HFF-Myc (cell line): ENCODE data around the gene TOP2B.

ENCODE experiments used
- DNase-seq: peaks from one replicate; pipeline ENCODE4 v3.0.0-alpha.2; 2011; ENCODE audit warnings: low read depth; ENCODE audit errors: extremely low read depth
- H3K4me3 ChIP-seq: replicated peaks from 2 replicates; pipeline ENCODE4 v1.5.1; 2011; ENCODE audit warnings: low read depth, mild to moderate bottlenecking, control low read depth, low read length
- TF ChIP-seq, protein P1 (sequence below): IDR thresholded peaks from 2 replicates; pipeline ENCODE4 v1.5.1; 2012; ENCODE audit warnings: mild to moderate bottlenecking, low read depth, low read length, control low read depth; ENCODE audit errors: missing control alignments

TOP2B gene

DNA sequence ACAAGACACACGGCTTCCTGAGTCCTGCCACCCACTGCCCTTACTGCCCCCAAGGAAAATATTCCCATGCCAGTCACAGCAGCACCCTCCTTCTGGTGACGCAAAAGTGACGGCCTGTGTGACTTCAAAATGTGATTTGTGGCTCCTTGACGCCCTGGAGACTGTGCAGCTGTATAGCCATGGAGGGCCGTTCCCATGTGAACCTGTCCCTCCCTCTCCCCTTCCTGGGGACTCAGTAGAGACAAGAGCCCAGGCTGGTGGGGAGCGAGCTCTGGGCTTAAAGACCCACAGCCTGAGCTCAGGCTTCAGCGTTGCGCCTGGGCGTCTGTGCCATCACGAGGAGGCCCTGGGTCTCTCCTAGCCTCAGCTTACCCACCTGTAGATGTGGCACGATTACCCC is 78.2 kb downstream of the TOP2B start:
- TF ChIP-seq, protein P1, sequence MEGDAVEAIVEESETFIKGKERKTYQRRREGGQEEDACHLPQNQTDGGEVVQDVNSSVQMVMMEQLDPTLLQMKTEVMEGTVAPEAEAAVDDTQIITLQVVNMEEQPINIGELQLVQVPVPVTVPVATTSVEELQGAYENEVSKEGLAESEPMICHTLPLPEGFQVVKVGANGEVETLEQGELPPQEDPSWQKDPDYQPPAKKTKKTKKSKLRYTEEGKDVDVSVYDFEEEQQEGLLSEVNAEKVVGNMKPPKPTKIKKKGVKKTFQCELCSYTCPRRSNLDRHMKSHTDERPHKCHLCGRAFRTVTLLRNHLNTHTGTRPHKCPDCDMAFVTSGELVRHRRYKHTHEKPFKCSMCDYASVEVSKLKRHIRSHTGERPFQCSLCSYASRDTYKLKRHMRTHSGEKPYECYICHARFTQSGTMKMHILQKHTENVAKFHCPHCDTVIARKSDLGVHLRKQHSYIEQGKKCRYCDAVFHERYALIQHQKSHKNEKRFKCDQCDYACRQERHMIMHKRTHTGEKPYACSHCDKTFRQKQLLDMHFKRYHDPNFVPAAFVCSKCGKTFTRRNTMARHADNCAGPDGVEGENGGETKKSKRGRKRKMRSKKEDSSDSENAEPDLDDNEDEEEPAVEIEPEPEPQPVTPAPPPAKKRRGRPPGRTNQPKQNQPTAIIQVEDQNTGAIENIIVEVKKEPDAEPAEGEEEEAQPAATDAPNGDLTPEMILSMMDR: no peak
- H3K4me3 ChIP-seq: no peak overlapping the region
- no peak for DNase-seq

DNA sequence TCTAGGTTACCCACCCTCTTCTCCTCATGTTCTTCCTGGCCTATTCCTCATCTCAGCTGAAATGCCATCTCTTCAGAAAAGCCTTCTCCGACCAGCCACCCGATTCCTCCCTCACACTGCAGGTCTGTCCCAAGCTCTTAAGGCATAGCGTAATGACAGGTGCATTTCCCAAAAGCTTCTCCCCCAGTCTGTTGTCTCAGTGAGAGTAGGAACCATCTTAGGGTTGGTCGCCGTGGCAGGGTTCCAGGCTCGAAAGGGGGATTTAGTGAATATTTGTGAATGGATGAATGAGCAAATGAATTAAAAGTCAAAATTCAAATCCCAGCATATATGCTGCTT is 78.6 kb downstream of the TOP2B start:
- TF ChIP-seq, protein P1: no peak
- DNase-seq: no peak
- H3K4me3 ChIP-seq: no peak overlapping the region

DNA sequence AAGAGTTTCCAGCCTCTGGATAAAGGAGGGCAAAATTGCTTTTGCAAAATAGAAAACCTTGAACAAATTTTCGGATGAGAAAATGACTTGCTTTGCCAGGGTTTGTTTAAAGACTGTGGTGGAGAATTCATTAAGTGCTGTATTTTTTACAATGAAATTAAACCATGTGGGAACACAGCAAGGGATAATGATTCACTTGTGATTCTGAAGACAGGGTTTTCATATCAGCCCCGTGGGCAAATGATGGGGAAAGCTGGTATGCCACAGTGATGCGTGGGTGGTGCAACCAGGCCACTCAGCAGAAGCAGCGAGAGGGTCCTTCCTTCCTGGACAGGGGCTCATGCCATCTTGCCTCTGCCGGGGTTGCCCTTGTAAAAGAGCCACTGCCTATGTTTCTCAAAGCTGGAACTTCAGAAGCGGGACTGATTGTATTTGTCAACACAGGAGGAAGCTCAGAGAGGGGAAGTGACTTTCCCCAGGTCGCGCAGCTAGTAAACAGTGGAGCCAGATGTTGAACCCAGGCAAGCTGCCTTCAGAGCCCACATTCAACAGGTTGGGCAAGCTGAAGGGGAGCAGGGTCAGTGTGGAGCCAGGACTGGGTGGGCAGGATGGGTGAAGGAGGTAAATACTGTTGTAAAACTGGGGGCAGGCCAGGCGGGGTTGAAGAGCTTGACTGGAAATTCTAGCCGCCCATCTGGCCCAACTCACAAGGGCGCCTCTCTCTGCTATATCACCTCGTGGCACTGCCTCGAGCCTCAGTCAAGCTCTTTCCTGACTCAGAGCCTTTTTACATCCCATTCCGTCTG is 79.1 kb downstream of the TOP2B start:
- H3K4me3 ChIP-seq: no peak overlapping the region
- no peak for DNase-seq
- TF ChIP-seq, protein P1: no peak

DNA sequence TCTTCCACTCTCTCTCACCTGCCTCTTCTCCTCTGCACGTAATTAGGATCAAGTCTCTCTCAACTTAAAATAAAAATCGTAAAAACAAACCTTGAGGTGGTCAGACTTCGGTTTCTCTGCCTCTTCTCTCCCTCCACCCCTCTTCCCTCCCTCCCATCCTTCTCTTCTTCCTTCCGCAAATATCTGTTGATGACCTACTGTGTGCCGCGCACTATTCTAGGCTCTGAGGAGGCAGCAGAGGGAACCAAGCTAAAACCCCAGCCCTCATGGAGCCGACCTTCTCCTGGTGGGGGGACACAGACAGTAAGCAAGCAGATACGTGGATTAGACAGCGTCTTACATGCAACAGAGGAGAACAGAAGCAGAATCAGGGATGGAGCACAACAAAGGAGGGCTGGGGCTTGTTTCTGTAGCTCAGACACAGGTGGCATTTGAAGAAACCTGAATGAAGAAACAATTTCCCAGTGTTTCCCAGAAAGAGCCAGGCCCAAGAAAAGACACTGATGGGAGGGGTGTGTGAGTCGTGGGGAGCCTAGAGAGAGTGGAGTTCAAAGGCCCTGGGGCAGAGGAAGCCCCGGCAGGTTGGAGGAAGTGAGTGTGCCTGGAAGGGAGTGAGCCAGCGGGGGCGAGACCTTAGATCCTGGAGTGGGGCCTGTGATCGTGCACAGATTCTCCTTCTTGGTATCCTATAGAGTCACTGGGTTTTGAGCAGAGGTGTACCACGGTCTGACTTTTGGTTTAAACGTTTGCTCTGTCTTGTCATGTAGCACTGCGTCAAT is 80.5 kb downstream of the TOP2B start:
- TF ChIP-seq, protein P1: no peak
- DNase-seq: no peak
- H3K4me3 ChIP-seq: no peak overlapping the region

DNA sequence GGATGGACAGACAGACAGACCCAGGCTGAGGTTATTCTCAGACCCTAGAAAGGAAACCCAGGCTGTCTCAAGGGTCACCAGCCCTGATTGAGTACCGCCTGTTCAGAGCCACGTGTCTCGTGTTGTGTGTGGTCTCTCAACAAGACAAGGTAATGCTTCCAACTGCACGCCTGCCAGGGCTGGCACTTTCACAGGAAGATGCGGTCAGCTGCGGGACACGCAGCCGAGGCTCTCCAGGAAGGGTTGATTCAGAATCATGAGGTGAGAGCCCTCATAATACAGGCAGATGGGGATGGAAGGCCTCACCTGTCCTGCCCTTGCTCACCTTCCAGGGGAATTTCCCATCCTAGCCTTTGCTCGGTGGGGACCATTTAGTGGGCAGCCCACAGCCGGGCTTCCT is 81.4 kb downstream of the TOP2B start:
- H3K4me3 ChIP-seq: no peak overlapping the region
- TF ChIP-seq, protein P1: no peak
- DNase-seq: no peak

DNA sequence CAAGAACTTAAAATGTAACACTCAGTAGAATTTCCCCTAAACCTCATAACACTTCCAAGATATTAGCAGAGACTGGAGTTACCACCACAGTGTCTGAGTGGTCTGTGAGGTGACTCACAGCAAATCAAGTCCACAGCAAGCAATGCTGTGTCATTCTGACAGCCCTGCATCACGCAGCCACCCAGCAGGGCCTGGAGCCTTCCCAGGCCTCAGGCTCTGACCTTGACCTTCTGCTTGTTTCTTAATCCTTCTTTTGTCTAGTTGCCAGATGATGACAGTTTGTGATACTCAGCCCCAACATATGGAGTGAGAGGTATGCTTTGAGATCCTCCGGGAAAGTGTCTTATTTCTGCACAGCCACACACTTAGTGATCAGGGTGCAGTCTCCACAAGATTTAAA is 82.5 kb downstream of the TOP2B start:
- DNase-seq: peak; percentile 41
- H3K4me3 ChIP-seq: no peak overlapping the region
- TF ChIP-seq, protein P1: no peak

DNA sequence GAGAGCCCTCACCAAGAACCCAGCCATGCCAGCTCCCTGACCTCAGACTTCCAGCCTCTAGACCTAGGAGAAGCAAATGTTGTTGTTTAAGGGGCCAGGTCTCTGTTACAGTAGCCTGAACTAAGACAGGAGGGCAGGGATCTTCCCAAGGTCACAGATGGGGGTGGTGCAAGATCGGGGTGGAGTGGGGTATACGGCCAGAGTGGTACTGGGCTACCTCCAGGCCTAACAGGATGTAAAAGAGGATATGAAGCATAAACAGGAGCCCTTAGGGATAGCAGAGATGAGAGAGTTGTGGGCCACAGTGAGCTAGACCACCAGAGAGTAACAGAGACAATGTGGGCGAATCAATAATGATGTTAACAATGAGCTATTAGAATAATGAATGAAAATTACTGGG is 82.9 kb downstream of the TOP2B start:
- DNase-seq: no peak
- H3K4me3 ChIP-seq: no peak overlapping the region
- TF ChIP-seq, protein P1: no peak
